HG03064 (cell line): ENCODE results near the gene GLI1.
"Not testable (repeated sequence)": the region's sequence is repeated elsewhere in the genome, so short reads cannot be mapped to it uniquely, and the experiment has no call there.

Experiments
- ATAC-seq: cut with Tn5 transposase; IDR thresholded peaks from one replicate; pipeline ENCODE4 v1.9.1; 2021; ENCODE audit warnings: low read depth; ENCODE audit not compliant: unreplicated experiment

Gene GLI1

DNA sequence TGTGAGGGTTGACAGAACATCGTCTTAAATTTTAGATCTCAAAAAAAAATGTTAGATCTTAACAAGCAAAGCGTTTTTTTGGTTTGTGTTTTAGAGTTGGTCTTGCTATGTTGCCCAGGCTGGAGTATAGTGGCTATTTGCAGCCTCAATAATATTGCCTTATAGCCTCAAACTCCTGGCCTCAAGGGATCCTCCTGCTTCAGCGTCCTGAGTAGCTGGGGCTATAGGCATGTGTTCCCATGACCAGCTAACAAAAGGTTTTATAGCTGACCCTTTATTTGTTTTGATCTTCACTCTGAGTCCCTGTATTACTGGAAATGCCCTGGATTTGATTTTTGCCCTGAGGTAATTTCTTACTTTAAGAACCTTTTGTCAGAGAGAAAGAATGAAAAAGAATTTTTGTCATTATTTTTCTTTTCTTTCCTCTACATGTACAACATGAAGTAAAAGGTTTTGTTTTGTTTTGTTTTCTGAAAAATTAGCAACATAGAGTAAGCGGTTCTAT lies 19.8 kb upstream of the GLI1 start:
- no peak for ATAC-seq

DNA sequence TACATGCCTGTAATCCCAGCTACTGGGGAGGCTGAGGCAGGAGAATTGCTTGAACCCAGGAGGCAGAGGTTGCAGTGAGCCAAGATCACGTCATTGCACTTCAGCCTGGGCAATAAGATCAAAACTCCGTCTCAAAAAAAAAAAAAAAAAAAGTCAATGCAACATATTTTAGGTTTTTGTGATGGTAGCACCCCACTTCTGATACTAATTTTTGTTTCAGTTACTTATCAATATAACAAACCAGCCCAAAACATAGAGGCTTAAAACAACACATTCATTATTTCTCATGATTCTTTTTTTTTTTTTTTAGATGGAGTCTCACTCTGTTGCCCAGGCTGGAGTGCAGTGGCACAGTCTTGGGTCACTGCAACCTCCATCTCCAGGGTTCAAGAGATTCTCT lies 18.2 kb upstream of the GLI1 start:
- ATAC-seq: not testable (repeated sequence)

DNA sequence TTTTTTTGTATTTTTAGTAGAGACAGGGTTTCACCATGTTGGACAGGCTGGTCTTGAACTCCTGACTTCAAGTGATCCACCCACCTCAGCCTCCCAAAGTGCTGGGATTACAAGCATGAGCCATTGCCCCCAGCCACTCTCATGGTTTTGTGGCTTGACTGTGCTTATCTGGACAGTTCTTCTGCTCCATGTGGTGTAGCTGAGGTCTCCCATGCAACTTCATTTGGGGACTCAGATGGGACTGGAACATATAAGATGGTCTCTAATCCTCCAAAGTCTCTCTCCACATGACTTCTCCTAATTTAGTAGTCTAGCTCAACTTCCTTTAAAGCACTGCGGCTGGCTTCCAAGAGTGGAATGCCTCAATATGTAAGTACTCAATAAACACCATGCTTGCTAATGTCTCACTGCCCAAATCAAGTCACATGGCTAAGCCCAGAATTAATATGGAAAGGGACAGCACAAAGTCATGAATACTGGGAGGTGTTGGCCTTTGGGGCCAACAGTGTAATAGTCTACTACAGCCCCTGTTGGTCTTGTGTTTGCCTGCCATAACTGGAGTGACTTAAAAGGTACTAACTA lies 17.6 kb upstream of the GLI1 start:
- no peak for ATAC-seq

DNA sequence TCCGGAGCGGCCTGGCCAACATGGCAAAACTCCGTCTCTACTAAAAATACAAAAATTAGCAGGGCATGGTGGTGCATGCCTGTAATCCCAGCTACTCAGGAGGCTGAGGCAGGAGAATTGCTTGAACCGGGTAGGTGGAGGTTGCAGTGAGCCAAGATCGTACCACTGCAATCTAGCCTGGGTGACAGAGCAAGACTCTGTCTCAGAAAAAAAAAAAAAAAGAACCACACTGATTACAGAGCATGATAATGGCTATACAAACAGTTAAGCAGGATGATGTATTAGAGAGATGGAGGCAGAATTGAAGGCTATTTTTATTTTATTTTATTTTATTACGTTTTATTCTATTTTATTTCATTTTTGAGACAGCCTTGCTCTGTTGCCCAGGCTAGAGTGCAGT lies 15.2 kb upstream of the GLI1 start:
- ATAC-seq: not testable (repeated sequence)

GRCh38 chr12:57444744-57445143 lies 14.8 kb upstream of the GLI1 start:
- no peak for ATAC-seq

DNA sequence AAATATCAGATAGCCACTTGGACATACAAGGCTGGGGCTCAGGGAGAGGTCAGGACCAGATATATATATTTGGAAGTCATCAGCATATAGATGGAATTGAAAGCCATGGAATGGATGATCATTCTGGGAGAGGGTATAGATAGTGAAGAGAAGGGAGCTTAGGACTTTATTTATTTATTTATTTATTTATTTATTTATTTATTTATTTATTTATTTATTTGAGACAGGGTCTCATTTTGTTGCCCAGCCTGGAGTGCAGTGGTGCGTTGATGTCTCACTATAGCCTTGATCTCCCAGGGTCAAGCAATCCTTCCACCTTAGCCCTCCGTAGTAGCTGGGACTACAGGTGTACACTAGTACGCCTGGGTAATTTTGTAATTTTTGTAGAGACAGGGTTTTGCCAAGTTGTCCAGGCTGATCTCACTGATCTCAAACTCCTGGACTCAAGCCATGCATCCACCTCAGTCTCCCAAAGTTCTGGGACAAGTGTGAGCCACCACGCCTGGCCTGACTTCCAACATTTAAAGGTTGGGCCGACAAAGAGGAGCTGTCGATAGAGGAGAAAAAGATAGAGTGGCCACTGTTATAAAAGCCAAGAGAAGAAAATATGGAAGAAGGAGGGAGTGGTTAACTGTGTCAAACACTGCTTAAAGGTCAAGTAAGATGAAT lies 13.2 kb upstream of the GLI1 start:
- no peak for ATAC-seq

DNA sequence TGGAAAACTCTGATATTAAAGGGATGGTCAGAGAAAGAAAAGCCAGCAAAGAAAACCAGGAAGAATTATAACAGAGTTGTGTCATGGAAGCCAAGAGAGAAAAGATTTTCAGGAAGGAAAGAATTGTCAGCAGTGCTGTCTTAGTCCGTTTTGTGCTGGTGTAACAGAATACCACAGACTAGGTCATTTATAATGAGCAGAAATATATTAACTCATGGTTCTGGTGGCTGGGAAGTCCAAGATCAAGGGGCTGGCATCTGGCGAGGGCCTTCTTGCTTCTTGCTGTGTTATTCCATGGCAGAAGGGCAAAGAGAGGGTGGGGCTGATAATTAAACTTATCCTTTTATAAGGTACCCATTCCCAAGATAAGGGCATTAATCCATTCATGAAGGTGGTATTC lies 10.9 kb upstream of the GLI1 start:
- no peak for ATAC-seq

- no peak for ATAC-seq
These were observed 10.2 kb upstream of the GLI1 start for GRCh38 chr12:57449375-57449774.

GRCh38 chr12:57450057-57450456 lies 9.5 kb upstream of the GLI1 start:
- no peak for ATAC-seq

GRCh38 chr12:57451233-57451778 lies 8.3 kb upstream of the GLI1 start:
- no peak for ATAC-seq

DNA sequence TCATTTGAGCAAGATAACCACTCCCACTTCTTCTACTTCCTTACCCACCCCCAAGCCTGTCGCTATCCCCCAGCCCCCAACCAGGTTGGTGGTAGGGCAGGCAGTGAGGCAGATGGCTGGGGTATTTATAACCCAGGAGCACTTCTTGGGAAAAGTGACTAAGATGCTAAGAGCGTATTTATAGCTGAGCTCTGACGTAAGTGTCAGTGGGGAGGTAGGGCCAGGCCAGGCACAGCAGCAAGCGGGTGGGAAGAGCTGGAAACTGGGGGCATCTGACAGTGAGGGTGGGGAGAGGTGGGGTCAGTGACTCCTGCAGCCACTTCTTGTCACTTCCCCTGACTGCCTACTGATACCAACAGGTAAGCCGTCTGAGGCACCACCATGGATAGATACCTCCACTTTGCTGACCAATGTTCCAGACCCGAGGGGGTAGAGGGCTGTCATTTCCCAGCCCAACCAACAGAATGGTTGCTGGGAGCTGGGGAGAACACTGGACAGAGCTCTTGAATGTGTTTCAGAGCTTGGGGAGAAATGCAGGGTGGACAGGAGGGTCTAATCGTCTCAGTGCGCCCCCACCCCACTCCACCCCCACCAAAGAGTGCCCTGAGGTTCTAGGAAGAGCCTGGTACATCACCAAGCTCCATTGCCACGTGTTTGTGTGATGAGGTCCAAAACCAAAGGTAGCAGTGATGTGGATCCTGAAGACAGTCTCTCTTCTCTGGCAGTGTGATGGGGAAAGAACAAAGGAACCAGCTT lies 7.2 kb upstream of the GLI1 start:
- no peak for ATAC-seq

DNA sequence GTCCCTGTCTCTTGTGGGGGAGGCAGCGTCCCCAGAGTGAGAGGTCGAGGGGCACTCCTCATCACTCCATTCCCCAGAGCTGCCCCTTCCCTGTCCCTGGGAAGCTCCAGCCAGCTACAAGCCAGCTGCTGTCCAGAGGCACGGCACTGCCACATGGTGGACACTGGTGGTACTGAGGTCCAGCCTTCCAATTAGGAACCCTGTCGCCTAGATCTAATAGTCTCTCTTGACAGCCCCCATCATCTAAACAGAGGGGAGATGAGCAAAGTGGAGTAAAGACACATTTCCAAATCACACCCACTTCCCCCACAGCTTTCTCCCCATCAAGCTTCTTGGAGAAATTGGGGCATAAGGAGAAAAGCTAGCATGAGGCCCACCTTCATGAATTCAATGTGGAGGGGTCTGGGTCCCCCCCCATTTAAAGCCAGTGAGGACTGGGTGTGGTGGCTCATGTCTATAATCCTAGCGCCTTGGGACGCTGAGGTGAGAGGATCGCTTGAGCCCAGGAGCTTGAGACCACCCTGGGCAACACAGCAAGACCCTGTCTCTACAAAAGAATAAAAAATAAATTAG lies 6.6 kb upstream of the GLI1 start:
- ATAC-seq: no peak

DNA sequence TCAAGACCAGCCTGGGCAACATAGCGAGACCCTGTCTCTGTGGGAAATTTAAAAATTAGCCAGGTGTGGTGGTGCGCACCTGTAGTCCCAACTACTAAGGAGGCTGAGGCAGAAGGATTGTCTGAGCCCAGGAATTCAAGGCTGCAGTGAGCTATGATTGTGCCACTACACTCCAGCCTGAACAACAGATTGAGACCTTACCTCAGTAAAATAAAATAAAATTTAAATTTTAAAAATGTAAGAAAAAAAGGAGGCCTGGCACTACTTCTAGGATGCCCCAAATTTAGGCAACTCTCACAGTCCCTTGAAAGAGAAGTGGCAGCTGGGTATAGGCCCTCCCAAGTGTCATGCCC lies 5.4 kb upstream of the GLI1 start:
- ATAC-seq: no peak

DNA sequence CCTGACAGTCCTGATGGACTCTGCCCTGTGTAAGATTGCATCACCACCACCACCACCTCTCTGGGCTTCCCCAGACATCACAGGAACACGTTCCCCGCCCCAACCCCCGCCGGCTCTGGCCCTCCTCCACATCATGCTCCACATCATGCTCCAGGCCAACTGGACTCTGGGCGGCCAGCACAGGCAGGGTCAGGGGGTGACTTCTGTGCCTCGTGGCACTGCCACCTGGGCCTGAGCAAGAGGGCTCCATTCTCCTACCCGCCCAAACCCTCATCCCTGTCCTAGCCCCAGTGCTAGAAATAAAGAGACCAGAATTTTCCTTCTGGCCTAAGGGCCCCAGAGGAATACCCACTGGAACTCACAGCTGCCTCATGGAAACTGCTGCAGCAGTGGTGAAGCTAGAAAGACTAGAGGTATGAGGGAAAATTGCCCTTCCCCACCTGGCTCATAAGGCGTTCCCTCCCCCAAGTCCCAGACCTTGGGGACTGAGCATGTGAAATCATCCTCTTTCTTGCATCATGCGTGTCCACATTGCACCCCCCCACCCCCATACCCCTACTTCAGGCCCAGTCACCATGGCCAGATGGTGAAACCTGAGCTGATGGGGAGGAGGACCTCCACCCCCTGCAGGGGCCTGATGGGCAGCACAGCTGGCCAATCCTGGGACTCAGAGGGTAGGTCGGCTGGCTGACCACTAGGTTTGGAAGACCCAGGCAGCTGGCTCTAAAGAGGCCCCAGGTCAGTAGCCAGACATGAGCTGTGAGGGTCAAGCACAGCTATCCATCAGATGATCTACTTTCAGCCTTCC lies 4.8 kb upstream of the GLI1 start, which contains the start of gene INHBE:
INHBE (plus strand) TSS at position 742 of the 808 bp plus-strand sequence. CDS start 230 bp downstream, outside the sequence.
- ATAC-seq: no peak

GRCh38 chr12:57455374-57456144 lies 4.0 kb upstream of the GLI1 start:
- no peak for ATAC-seq

GRCh38 chr12:57456145-57456700 lies 3.4 kb upstream of the GLI1 start:
- ATAC-seq: no peak

DNA sequence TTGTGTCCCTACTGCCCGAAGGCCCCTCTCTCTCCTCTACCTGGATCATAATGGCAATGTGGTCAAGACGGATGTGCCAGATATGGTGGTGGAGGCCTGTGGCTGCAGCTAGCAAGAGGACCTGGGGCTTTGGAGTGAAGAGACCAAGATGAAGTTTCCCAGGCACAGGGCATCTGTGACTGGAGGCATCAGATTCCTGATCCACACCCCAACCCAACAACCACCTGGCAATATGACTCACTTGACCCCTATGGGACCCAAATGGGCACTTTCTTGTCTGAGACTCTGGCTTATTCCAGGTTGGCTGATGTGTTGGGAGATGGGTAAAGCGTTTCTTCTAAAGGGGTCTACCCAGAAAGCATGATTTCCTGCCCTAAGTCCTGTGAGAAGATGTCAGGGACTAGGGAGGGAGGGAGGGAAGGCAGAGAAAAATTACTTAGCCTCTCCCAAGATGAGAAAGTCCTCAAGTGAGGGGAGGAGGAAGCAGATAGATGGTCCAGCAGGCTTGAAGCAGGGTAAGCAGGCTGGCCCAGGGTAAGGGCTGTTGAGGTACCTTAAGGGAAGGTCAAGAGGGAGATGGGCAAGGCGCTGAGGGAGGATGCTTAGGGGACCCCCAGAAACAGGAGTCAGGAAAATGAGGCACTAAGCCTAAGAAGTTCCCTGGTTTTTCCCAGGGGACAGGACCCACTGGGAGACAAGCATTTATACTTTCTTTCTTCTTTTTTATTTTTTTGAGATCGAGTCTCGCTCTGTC lies 2.7 kb upstream of the GLI1 start:
- ATAC-seq: no peak

- ATAC-seq: no peak
These were observed 925 bp upstream of the GLI1 start for GRCh38 chr12:57458665-57459054.
